HG03103 (cell line): ENCODE data around the gene LDHD.
"Not testable (repeated sequence)": the region's sequence is repeated elsewhere in the genome, so short reads cannot be mapped to it uniquely, and the experiment has no call there.

Source experiments
- ATAC-seq: cut with Tn5 transposase; IDR thresholded peaks from one replicate; pipeline ENCODE4 v1.9.1; 2021; ENCODE audit warnings: low read depth; ENCODE audit not compliant: unreplicated experiment

LDHD gene

DNA sequence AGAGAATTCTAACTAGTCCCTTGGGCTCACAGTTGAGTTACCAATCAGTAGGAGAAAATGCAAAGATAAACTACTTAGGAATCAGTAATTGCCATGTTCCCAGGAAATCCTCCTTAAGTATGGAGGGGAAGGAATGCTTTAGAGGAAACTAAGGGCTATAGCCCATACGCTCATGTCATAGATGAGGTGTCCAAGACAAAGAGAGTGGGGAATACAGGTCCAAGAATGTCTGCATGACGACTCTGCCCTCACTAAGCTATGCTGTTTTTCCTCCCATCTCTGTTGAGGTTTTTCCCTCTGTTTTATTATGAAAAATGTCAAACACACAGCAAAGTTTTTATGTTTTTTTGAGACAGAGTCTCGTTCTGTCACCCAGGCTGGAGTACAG lies 16.0 kb downstream of the LDHD start:
- no peak for ATAC-seq

DNA sequence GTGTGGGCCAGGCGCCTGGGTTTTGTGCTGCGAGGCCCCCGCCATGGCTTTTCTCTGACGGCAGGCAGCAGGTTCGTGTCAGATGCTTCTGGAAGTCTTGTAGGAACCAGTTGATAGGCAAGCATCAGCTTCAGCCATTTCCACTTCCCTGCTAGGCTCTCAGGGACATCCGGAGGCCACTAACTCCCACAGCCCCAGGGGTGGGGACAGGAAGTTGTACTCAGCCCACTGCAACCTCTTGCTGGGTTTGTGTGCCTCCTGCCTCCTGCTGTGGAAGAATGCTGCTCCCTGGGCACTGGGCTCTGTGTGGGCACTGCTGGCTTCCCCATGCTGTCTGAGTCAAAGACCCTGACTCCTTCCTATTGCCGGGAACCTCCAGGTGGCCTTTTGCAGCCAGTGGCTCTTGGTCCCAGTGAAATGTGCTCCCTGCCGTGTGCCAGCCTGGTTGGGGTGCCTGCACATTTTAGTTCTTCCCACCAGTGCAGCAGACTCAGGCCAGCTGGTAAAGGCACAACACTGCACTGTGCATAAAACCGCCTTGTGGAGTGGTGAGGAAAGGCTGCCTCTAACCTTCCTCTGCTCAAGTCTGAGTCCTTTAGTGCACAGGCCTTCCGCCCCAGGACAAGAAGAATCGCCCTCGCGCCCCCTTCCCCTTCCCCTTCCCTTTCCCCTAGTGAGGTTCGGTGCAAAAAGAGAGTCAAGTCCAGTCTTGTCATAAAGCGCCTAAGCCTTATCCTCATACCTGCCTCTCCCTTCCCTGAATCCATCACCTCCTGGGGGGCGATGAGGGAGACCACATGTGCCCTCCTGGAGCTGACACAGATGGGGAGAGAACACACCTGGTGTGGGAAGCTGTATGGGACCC lies 16.6 kb downstream of the LDHD start:
- ATAC-seq, result no peak

GRCh38 chr16:75099075-75099667 lies 17.4 kb downstream of the LDHD start:
- ATAC-seq, result no peak

DNA sequence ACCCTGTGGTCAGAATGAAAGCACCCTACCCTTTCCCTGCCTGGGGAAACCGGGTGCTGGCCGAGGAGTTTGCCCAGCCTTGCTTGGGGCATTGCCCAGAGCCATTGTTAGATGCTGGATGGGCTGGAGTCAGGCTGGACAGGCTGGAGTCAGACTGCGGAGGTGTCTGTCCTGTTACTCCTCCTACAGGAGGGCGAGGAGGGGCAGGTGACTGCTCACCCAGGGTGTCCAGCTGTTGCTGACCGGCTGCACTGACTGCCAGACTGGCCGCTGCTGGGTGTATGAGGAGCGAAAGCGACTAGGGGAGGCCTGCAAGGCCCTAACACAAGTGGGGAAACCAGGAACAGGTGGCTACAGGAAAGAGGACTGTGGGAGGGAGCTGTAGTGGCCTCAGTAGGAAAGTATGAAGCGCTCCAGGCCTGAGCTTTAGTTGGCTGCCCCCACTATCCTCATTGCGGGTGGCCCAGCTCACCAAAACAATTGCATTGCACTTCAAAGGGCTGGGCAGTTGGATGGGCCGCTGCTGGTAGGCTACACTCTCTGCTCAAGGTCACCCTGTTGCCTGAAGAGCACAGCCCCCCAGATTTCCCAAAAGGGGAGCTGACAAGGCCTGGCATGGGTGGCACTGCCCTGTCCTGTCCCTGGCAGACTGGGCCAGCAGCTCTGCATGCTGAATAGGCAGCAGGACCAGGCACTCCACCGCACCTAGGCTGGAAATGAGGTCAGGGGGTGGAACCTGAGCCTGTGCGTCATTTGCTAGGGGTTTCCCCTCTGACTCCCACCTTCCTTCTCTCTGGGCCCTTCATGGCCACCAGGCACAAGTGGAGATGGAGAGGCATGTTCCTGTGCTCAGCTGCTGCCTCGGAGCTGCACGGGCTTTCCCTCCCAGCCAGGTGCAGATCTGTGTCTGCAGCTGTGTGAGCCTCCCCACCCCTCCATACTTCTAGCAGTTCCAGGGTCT lies 18.4 kb downstream of the LDHD start:
- peak; percentile 56 for ATAC-seq

DNA sequence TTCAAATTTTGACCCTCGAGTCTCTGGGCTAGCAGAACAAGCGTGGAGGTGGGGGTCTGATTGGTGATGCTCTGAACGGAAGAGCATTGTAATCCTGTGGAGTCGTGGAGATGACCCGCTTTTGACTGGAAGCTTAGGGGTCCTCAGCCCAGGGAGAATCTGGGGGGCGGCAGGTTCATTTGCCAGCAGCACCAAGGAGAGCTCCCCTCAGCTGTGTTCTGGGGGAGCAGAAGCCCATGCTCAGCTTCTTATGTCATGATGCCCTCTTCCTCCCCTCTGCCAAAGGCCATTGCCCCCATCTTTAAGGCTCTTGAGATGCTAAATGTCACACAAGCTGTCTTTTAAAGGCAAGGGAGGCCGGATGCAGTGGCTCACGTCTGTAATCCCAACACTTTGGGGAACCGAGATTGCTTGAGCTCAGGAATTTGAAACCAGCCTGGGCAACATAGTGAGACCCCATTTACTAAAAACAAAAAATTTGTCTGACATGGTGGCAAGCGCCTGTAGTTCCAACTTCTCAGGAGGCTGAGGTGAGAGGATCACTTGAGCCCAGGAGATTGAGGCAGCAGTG lies 19.3 kb downstream of the LDHD start:
- no peak for ATAC-seq

DNA sequence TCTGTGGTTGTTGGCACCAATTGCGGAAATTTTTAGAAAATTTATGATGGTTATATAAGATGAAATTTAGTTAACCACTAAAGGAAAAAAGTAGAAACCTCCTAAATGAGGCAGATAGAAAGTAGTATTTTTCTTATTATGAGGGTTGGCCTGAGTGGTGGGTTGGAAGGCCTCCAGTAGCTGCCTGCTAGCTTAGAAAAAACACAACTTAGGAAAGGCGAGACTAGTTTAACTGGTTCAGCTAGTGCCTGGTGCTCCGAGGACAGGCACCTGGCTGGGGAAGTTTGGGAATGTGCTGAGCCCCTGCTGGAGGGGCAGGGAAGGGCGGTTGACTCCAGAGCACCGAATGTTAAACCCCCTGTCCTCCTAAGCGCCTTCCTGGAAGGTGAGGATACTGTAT lies 19.9 kb downstream of the LDHD start:
- ATAC-seq, result no peak

- ATAC-seq, result no peak
Measured at GRCh38 chr16:75095204-75095621, 21.4 kb downstream of the LDHD start.

DNA sequence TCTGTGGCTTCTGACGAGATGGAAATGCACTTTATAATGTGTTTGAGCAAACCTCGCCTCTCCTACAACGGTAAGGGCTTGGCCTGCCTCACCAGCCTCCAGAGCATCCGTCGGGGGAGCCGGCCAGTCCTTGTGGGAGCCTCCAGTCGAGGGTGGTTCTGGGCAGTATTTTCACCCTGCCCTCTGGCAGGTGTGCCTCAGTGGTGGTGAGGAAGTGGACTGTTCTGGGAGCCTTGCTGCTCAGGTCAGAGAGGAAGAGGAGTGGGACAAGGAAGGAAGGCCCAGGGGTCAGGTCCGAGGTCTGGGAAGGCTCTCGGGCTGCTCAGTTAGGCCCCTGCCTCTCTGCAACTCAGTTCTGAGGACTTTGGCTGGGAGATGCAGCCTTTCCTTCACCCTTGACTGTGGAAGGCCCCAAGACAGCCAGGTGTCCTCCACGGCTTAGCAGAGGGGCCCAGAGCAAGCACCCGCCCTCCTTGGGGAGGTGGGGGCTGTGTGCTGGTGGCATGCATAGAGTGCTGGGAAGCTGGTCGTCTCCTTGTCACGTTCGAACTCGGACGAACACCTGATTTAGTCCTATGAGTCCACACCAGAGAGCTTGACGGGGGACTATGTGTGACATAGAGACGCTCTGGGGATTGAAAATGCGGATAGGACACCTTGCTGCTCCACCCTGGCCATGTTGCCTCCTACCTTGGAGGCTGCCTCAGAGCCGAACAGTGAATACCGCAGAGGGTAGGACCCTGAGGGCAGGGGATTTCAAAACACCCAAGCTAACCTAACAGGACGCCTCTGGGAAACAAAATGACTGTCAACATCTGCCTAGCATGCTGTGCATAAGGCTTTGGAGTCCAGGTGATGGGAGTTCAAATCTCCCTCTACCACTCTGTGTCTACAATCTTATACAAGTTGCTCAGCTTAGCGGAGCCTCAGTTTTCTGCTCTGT lies 22.7 kb downstream of the LDHD start:
- no peak for ATAC-seq

DNA sequence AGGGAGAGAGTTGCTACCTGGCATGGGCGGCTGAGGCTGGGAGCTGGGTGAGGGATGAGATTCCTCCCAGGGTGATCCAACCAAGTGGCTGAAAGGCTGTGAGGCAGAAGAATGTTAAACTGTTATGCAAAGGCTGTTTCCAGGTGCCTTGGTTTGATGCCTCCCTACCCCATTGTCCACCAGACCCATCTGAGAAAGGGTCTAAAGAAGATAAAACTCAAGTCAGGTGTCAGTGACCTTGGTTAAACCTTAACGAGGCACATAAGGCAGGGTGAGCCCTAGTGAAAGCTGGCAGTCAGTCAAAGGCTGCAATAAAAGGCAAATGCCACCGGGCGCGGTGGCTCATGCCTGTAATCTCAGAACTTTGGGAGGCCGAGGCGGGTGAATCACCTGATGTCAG lies 23.8 kb downstream of the LDHD start:
- ATAC-seq, result no peak

GRCh38 chr16:75091619-75092018 lies 25.0 kb downstream of the LDHD start:
- ATAC-seq, result not testable (repeated sequence)

- not testable (repeated sequence) for ATAC-seq
Measured at GRCh38 chr16:75090899-75091298, 25.7 kb downstream of the LDHD start.

GRCh38 chr16:75089486-75090202 lies 26.9 kb downstream of the LDHD start:
- ATAC-seq, result no peak

DNA sequence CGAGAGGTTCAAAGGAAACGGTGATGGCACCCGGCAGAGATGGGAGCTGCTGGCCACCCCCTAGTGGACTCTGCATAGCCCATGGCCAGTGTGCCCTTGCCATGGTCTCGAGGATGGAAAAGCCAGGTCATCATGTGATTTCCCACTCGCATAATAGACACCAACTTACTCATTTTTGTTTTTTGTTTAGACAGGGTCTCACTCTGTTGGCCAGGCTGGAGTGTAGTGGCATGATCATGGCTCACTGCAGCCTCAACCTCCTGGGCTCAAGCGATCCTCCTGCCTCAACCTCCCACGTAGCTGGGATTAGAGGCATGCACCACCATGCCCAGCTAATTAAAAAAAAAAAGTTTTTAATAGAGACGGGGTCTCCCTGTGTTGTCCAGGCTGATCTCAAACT lies 27.6 kb downstream of the LDHD start:
- ATAC-seq, result no peak

- no peak for ATAC-seq
Measured at GRCh38 chr16:75088216-75088615, 28.4 kb downstream of the LDHD start.

DNA sequence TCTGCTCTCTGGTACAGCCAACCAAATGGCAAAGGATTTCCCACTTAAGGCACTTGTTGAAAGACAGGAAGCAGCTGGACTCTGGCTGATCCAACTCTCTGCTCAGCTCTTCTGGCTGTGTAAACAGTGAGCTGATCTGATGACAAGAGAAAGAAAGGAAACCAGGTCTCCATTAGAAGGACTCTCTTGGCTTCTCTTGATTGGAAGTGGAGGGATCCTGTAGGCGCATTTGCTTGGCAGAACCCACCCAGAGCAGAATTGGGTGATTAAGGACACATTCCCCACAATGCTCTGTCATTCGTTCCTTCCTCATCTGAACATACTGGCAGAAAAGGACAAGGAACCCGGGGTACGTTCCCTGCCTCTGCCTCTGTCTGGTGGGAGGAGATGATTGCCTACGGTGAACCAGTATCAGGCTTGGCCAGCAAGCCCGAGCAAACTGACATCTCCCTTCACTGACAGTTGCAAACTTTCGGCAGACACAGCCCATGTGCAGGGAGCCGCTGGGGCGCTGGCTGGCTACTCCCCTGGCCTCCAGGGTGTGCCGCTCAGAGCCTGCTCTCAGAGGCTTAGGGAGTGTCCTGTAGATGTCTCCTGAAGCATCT lies 29.1 kb downstream of the LDHD start:
- ATAC-seq, result no peak

- no peak for ATAC-seq
Measured at GRCh38 chr16:75086688-75087374, 29.7 kb downstream of the LDHD start.

DNA sequence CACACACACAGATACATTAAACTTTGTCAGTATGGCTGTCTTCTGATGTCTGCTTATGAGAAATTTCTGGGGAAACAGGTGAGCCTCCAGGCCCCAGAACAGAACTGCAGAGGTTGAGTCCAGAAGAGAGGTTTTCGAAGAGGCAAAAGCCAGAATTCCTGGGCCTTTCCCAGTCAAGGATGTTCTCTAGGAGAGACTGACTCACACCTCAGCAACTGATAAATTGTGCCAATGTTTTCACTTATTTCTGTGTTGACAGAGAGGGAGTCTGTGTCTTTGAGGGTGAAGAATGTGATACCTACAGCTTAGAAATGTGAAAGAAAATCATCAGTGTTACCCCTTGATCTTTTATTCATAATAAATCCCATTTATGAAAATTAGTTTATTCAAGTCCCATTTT lies 30.3 kb downstream of the LDHD start:
- no peak for ATAC-seq

DNA sequence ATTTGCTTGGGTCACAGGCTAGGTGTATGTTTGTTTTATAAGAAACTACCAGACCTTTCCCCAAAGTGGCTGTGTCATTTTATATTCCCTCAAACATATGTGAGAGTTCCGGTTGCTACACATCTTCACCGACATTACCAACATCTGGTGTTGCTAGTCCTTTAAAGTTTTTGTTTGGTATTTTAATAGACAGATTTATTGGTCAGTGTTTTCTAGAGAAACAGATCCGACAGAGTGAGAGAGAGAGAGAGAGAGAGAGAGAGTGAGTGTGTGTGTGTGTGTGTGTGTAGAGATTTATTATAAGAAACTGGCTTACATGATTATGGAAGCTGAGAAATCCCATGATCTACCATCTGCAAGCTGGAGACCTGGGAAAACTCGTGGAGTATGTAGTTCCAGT lies 31.0 kb downstream of the LDHD start:
- ATAC-seq, result no peak
